Ovary (tissue), 9 donors: ENCODE measurements around the gene BRPF1. TPM values are rescaled to one million over a fixed set of nuclear protein-coding genes. Genes with fewer than 3 reads are reported as not detected.
"Not testable (repeated sequence)": the region's sequence is repeated elsewhere in the genome, so short reads cannot be mapped to it uniquely, and the experiment has no call there.

ENCODE experiments used
- DNase-seq, 5 donors: peaks; one replicate each; pipeline ENCODE4 v3.0.0-alpha.2; 2019 to 2020
- H3K27ac ChIP-seq, 2 donors: fragments of 200-600 bp; one replicate each; pipeline versions ENCODE4 v1.5.1 to v1.8.0; 2019 to 2022
- H3K27me3 ChIP-seq: fragments of 200-600 bp; one replicate; pipeline ENCODE4 v1.8.0; 2022
- H3K36me3 ChIP-seq: fragments of 200-600 bp; sonication (generic); one replicate; pipeline ENCODE4 v1.5.1; 2019
- H3K4me1 ChIP-seq: one replicate; pipeline ENCODE4 v1.8.1; 2013; ENCODE audit warnings: mild to moderate bottlenecking, moderate library complexity; ENCODE audit not compliant: insufficient read depth
- H3K4me3 ChIP-seq: fragments of 200-600 bp; sonication (generic); one replicate; pipeline ENCODE4 v1.5.1; 2017
- H3K9me3 ChIP-seq, 2 donors: fragments of 200-600 bp in 1 of 2; sonication (generic) in 1 of 2; one replicate each; pipeline versions ENCODE4 v1.5.1 to v1.8.1; 2013 to 2019; ENCODE audit warnings: mild to moderate bottlenecking in 1 of 2, moderate library complexity in 1 of 2
- CTCF ChIP-seq, 3 donors: fragments of 450-650 bp in 2 of 3; fragments of 200-600 bp in 1 of 3; IDR thresholded peaks; one replicate each; pipeline versions ENCODE4 v1.5.1 to v1.8.0; 2016 to 2022; ENCODE audit warnings: antibody characterized with exemption in 3 of 3, mild to moderate bottlenecking in 1 of 3
- EP300 ChIP-seq: sonication (generic); formaldehyde crosslinking; IDR thresholded peaks from one replicate; pipeline ENCODE4 v1.6.1; 2017; ENCODE audit warnings: antibody characterized with exemption
- POLR2A ChIP-seq: fragments of 450-650 bp; IDR thresholded peaks from one replicate; pipeline ENCODE4 v1.6.1; 2017; ENCODE audit warnings: antibody characterized with exemption, mild to moderate bottlenecking, moderate library complexity
- WGBS, 3 donors: extraction: QIAGEN DNeasy Blood & Tissue Kit in 1 of 3; methylation state at CpG; one replicate each; pipeline versions ENCODE4 v1.1.5 to v1.1.7; 2013 to 2017; 5-methylcytosine and 5-hydroxymethylcytosine counted together
- intact Hi-C, 4 donors: fragments of 100-400 bp; cut with DNase I; formaldehyde crosslinking; loops; one replicate each; pipeline versions ENCODE4 v1.11.0 to v1.15.1; 2022 to 2023
- polyA plus RNA-seq, 2 donors: library from polyadenylated mRNA; stranded (reverse); fragments of 200-250 nt in 1 of 2; fragments of 350-450 nt in 1 of 2; fragmentation: Illumina TruSeq in 1 of 2; extraction: RNeasy Lipid Tissue Mini Kit (QIAGEN cat#74804) in 1 of 2; gene quantifications; one replicate each; pipeline ENCODE4 v1.2.3, GENCODE V29; 2013 to 2014
- total RNA-seq, 7 donors: library from RNA; depleted of rRNA in 2 of 7; stranded (reverse); fragments of >200 nt in 2 of 7; fragmentation: NEBNext Ultra II Directional in 3 of 7; extraction: Animal tissue kit (Norgen Biotek cat#: 25700) in 3 of 7; gene quantifications; one replicate each; pipeline versions ENCODE4 v1.1.0 to v1.2.4, GENCODE V29; 2016 to 2023
- donor health status: DM: no; HTN: no; CAD: no; lungs with moderate emphysema.
- donor health status: DM: no; HTN: no; CAD: no.
- donor health status: Bipolar disorder and iron deficiency.
- donor health status: DM: yes; HTN: yes; CAD: no.
- donor health status: DM: no; HTN: no; CAD: no.
- donor health status: DM: yes; HTN: yes; CAD: no.

The BRPF1 gene
- total and polyA plus RNA-seq, 9 donors: 7.2 to 26.4 (median 16.7) TPM

GRCh38 chr3:9770276-9770812, 38.8 kb downstream of the BRPF1 start:
- intact Hi-C loops: loop anchor here in 2 of 4 donors (2.0 kb wide), 1 partner anchor 22 kb away; the partner anchor contains the start of genes ARPC4 (in 2 of the 2) and TADA3 (in 2 of the 2)
- Histone ChIP-seq H3K27ac (peak overlapping the region; percentile 74 to 92), H3K9me3 (no peaks in the 10 kb centered on the region), H3K36me3 (no peaks in the 10 kb centered on the region), H3K4me3 (peak overlapping the region; percentile 57), H3K27me3 (no peaks in the 10 kb centered on the region), H3K4me1 (peaks cover 6% of the 10 kb centered on the region)
- 2 to 6% (median 3%) methylated on average over 15 of the region's 15 CpGs for WGBS, 3 donors
- TF ChIP-seq CTCF (IDR thresholded peaks at IDR 0.05) (no peak), POLR2A (no peak), EP300 (no peak)
- peak; percentile 99 to 100 (median 100) for DNase-seq

- H3K4me3 ChIP-seq, H3K4me1 ChIP-seq, H3K27me3 ChIP-seq, DNase-seq, H3K9me3 ChIP-seq, H3K36me3 ChIP-seq: not testable (repeated sequence)
- H3K27ac ChIP-seq: peak overlapping the region in 1 of 2 donors; percentile 92
- intact Hi-C loops: loop anchor here in 2 of 4 donors (2.0 kb wide), 1 partner anchor 22 kb away; the partner anchor contains the start of genes ARPC4 (in 2 of the 2) and TADA3 (in 2 of the 2)
- 56 to 65% (median 60%) methylated on average over 2 of the region's 2 CpGs for WGBS, 3 donors
Measured at GRCh38 chr3:9771007-9771406, 39.5 kb downstream of the BRPF1 start.

- H3K27me3 ChIP-seq: no peaks in the 10 kb centered on the region
- no peaks in the 10 kb centered on the region for H3K4me1 ChIP-seq
- no peaks in the 10 kb centered on the region for H3K9me3 ChIP-seq
- 61 to 87% (median 85%) methylated on average over 5 of the region's 5 CpGs for WGBS, 3 donors
- no peak overlapping the region for H3K27ac ChIP-seq
- intact Hi-C loops: no loop called here
- H3K36me3 ChIP-seq: no peaks in the 10 kb centered on the region
- TF ChIP-seq POLR2A: no peak
- TF ChIP-seq CTCF (IDR thresholded peaks at IDR 0.05): no peak
- no peak for TF ChIP-seq EP300
- DNase-seq: no peak
- no peak overlapping the region for H3K4me3 ChIP-seq
Measured at GRCh38 chr3:9776896-9777693, 45.6 kb downstream of the BRPF1 start.

GRCh38 chr3:9777694-9778021, 46.1 kb downstream of the BRPF1 start:
- Histone ChIP-seq H3K4me1 (no peaks in the 10 kb centered on the region), H3K9me3 (no peaks in the 10 kb centered on the region), H3K27me3 (no peaks in the 10 kb centered on the region), H3K36me3 (no peaks in the 10 kb centered on the region), H3K27ac (peak overlapping the region in 1 of 2 donors; percentile 20), H3K4me3 (no peak overlapping the region)
- 67 to 93% (median 88%) methylated on average over 1 of the region's 1 CpG for WGBS, 3 donors
- no peak for DNase-seq
- intact Hi-C loops: no loop called here
- TF ChIP-seq POLR2A: no peak
- no peak for TF ChIP-seq CTCF (IDR thresholded peaks at IDR 0.05)
- TF ChIP-seq EP300: no peak
